Midbrain (tissue), 1 donor: ENCODE results near the gene TAS1R1.

Experiments used
- DNase-seq: peaks from one replicate; lab custom pipeline; 2025; lab: John Stamatoyannopoulos, UW

TAS1R1 gene

DNA sequence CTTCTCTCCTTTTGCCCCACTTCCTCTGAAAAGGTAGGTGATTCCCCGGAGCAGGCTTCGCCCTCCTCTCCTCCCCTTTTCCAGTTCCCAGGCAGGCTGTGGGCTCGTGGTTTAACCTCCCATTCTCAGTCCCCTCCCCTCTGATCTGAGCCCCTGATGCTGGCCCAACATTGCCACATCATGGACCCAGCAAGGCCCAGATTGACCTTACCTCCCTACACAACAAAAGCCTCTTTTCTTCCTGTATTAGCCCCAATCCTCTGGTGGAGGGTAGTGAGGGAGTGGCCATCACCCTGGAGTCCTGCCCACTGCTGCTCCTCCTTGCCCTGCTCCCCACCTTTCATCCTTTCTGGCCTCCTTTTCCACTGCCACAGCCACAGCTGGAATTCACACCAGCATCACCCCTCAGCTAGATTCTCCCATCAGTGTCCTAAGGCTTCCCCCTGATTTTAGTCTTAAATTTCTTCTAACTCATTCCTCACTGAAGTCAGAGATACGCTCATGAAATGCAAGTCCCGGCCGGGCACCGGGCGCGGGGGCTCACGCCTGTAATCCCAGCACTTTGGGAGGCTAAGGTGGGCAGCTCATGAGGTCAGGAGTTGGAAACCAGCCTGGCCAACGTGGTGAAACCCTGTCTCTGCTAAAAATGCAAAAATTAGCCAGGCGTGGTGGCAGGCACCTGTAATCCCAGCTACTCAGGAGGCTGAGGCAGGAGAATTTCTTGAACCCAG is 17.7 kb downstream of the TAS1R1 start:
- no peak for DNase-seq

GRCh38 chr1:6574025-6574620 is 19.0 kb downstream of the TAS1R1 start:
- DNase-seq, result no peak

DNA sequence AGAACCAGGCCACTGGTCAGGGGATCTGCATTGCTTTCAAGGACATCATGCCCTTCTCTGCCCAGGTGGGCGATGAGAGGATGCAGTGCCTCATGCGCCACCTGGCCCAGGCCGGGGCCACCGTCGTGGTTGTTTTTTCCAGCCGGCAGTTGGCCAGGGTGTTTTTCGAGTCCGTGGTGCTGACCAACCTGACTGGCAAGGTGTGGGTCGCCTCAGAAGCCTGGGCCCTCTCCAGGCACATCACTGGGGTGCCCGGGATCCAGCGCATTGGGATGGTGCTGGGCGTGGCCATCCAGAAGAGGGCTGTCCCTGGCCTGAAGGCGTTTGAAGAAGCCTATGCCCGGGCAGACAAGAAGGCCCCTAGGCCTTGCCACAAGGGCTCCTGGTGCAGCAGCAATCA is 19.7 kb downstream of the TAS1R1 start:
- no peak for DNase-seq

- peak; percentile 24 for DNase-seq
These were observed 22.9 kb downstream of the TAS1R1 start for GRCh38 chr1:6577831-6578525.

- no peak for DNase-seq
These were observed 23.7 kb downstream of the TAS1R1 start for GRCh38 chr1:6578624-6579373.

- peak; percentile 99 for DNase-seq
These were observed 24.4 kb downstream of the TAS1R1 start, which contains the start of gene ZBTB48 for GRCh38 chr1:6579374-6580118. Gene ZBTB48 (plus strand): TSS chr1:6579994. CDS start chr1:6580610, 616 bp downstream.

DNA sequence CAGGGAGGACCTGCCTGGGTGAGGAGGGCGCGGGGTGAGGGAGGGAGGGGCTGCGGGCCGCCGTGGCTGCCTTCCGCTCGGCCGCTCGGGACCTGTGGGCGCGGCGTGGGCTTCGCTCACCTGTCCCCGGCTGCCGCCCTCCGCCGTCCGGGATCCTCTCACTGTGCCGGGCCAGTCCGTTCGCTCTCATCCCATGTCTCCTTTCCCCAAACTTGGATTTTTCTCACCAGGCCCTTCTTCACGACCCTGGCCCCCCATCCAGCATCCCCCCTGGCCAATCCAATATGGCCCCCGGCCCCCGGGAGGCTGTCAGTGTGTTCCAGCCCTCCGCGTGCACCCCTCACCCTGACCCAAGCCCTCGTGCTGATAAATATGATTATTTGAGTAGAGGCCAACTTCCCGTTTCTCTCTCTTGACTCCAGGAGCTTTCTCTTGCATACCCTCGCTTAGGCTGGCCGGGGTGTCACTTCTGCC is 25.0 kb downstream of the TAS1R1 start:
- DNase-seq, result no peak

- DNase-seq, result no peak
These were observed 25.7 kb downstream of the TAS1R1 start for GRCh38 chr1:6580593-6581409.

- no peak for DNase-seq
These were observed 26.6 kb downstream of the TAS1R1 start for GRCh38 chr1:6581561-6582305.

DNA sequence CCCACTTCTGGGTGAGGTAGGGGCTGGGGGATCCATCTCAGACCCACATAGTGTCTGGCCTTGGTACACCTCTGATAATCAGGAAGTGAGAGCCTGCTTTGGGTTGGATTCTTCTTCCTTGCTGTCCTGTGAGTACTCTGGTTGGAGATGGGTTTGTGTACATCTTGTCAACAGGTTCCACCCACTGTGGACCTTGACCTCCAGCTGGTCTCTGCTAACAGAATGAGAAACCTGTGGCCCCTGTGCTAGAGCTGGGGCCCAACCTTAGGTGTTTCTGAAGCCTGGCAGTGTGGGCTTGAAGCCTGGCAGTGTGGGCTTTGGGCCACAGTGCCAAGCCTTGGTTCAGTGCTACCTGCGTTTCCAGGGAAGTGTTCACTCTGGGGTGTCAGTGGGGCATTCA is 27.3 kb downstream of the TAS1R1 start:
- no peak for DNase-seq

- no peak for DNase-seq
These were observed 29.3 kb downstream of the TAS1R1 start for GRCh38 chr1:6584126-6585080.

DNA sequence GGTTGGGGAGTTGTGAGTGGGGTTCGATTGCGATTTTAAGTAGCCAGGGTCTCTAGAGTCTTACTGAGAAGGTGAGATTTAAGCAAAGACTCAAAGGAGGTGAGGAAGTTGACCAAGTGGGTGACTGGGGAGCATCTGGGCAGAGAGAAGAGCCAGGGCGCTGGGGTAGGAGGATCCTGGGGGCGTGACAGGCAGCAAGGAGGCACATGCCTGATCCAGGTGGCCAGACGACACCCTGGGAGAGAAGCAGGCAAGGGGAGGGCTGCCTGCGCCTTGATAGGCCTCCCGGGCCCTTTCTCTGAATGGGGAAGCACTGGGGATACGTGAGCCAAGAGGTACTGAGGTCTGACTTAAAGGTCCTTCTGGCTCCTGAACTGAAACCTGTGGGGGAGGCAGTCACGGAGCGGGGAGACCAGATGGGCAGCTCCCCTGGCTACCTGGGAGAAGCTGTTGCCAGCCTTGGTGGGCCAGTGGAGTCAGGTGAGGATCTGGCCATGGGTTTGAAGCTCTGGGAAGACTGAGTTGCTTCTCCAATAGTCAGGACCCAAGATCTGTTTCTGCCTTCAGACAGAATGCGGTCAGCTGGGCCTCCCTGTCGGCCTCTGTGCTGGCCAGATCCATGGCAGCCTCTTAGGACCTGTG is 30.1 kb downstream of the TAS1R1 start:
- no peak for DNase-seq

- DNase-seq, result no peak
These were observed 30.7 kb downstream of the TAS1R1 start for GRCh38 chr1:6585841-6586240.

- no peak for DNase-seq
These were observed 31.3 kb downstream of the TAS1R1 start for GRCh38 chr1:6586404-6586816.

DNA sequence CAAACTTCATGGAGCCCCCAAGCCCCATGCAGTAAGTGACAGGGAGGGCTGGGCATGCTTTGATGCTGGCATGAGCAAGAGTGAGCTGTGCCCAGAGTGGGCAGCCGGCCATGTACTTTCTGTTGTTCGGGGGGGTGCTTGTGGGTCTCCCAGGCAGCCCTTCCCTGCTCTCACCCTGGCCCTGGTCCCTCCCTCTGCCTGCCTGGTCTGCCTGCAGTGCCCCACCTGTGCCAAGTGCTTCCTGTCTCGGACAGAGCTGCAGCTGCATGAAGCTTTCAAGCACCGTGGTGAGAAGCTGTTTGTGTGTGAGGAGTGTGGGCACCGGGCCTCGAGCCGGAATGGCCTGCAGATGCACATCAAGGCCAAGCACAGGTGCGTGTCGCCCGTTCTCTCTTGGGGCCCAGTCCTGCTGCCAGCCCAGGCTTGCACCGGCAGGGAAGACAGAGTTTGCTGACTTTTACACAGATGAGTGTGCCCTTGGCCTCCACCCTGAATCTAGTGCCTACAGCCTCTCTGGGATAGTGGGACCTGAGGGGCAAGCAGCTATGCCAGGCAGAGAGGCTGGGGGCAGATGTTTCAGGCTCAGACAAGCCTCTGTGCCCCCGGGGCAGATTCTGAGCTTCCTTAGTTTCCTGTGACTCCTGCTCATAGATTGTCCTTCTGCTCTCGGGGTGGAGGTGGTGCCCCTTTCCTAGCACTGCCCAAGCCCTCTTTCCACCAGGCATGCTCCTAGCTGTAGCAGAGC is 32.3 kb downstream of the TAS1R1 start:
- DNase-seq, result peak; percentile 52

DNA sequence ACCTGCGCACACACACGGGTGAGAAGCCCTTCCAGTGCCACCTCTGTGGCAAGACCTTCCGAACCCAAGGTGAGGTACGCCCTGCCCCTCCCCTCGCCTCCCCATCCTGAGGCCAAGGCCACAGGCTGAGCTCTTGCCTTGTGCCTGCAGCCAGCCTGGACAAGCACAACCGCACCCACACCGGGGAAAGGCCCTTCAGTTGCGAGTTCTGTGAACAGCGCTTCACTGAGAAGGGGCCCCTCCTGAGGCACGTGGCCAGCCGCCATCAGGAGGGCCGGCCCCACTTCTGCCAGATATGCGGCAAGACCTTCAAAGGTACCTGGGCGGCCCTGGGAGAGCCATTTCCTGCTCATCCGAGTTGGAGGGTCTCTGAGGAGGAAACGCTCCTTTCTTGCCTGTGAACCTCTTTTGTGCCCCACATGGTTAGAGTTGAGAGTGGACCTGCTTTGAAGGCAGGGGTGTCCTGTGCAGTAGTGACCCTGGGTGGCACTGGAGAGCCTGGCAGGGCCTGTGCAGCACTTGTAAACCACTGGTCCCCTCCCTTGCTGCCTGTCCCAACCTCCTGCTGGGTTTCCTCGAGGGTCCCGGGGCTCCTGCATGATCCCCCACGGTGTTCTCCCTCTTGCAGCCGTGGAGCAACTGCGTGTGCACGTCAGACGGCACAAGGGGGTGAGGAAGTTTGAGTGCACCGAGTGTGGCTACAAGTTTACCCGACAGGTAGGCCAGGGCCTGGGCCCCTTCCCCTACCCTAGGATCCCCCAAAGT is 33.2 kb downstream of the TAS1R1 start:
- no peak for DNase-seq
